Duodenal mucosa (tissue), 2 donors: ENCODE measurements around the gene PHF1.
"Not testable (repeated sequence)": the region's sequence is repeated elsewhere in the genome, so short reads cannot be mapped to it uniquely, and the experiment has no call there.

Experiments used
- H3K27ac ChIP-seq: one replicate; pipeline ENCODE4 v1.7.0; 2013; ENCODE audit warnings: low read depth, low read length
- H3K27me3 ChIP-seq, 2 donors: one replicate each; pipeline ENCODE4 v1.7.0; 2013; ENCODE audit warnings: low read length in 2 of 2, control low read depth in 1 of 2; ENCODE audit not compliant: insufficient read depth in 2 of 2, control insufficient read depth in 1 of 2
- H3K36me3 ChIP-seq, 2 donors: one replicate each; pipeline ENCODE4 v1.7.0; 2013; ENCODE audit warnings: low read length in 2 of 2, control low read depth in 1 of 2; ENCODE audit not compliant: insufficient read depth in 2 of 2, control insufficient read depth in 1 of 2
- H3K4me1 ChIP-seq, 2 donors: one replicate each; pipeline ENCODE4 v1.7.0; 2013; ENCODE audit warnings: low read length in 2 of 2, control low read depth in 1 of 2; ENCODE audit not compliant: insufficient read depth in 2 of 2, control insufficient read depth in 1 of 2
- H3K4me3 ChIP-seq, 2 donors: one replicate each; pipeline ENCODE4 v1.7.0; 2013; ENCODE audit warnings: low read length in 2 of 2, low read depth in 1 of 2
- H3K9ac ChIP-seq, 2 donors: one replicate each; pipeline ENCODE4 v1.7.0; 2013; ENCODE audit warnings: low read length in 2 of 2, low read depth in 1 of 2
- H3K9me3 ChIP-seq, 2 donors: one replicate each; pipeline ENCODE4 v1.7.0; 2013; ENCODE audit warnings: low read length in 2 of 2, control low read depth in 1 of 2; ENCODE audit not compliant: control insufficient read depth in 1 of 2

Gene PHF1

GRCh38 chr6:33391922-33392594 is 18.8 kb upstream of the PHF1 start:
- H3K4me1 ChIP-seq = peaks cover 21 to 22% of the 10 kb centered on the region in 2 donors
- H3K9me3 ChIP-seq = no peaks in the 10 kb centered on the region
- peak overlapping the region; percentile 67 to 77 for H3K9ac ChIP-seq
- peak overlapping the region; percentile 72 to 84 for H3K4me3 ChIP-seq
- H3K36me3 ChIP-seq = no peaks in the 10 kb centered on the region
- no peaks in the 10 kb centered on the region for H3K27me3 ChIP-seq
- H3K27ac ChIP-seq = peak overlapping the region; percentile 52

GRCh38 chr6:33392595-33392948 is 18.2 kb upstream of the PHF1 start:
- Histone ChIP-seq H3K27me3 (no peaks in the 10 kb centered on the region), H3K9me3 (no peaks in the 10 kb centered on the region), H3K9ac (peak overlapping the region; percentile 67 to 77), H3K4me1 (peaks cover 21 to 22% of the 10 kb centered on the region in 2 donors), H3K27ac (no peak overlapping the region), H3K4me3 (peak overlapping the region; percentile 72 to 84), H3K36me3 (no peaks in the 10 kb centered on the region)

- Histone ChIP-seq H3K9ac (peak overlapping the region; percentile 67 to 77), H3K4me3 (peak overlapping the region; percentile 72 to 84), H3K9me3 (no peaks in the 10 kb centered on the region), H3K36me3 (peaks cover 0 to 2% of the 10 kb centered on the region in 2 donors), H3K27ac (no peak overlapping the region), H3K4me1 (peaks cover 21 to 23% of the 10 kb centered on the region in 2 donors), H3K27me3 (no peaks in the 10 kb centered on the region)
Measured at GRCh38 chr6:33392979-33393378, 17.8 kb upstream of the PHF1 start.

- Histone ChIP-seq H3K36me3 (peaks cover 3 to 5% of the 10 kb centered on the region in 2 donors), H3K4me3 (no peak overlapping the region), H3K27ac (no peak overlapping the region), H3K27me3 (no peaks in the 10 kb centered on the region), H3K9ac (no peak overlapping the region), H3K9me3 (no peaks in the 10 kb centered on the region), H3K4me1 (peaks cover 10 to 14% of the 10 kb centered on the region in 2 donors)
Measured at GRCh38 chr6:33397541-33397940, 13.3 kb upstream of the PHF1 start.

GRCh38 chr6:33398601-33399000 is 12.2 kb upstream of the PHF1 start:
- not testable (repeated sequence) for H3K27ac ChIP-seq, H3K9me3 ChIP-seq, H3K27me3 ChIP-seq, H3K36me3 ChIP-seq, H3K9ac ChIP-seq, H3K4me3 ChIP-seq, H3K4me1 ChIP-seq

GRCh38 chr6:33399881-33400280 is 10.9 kb upstream of the PHF1 start:
- not testable (repeated sequence) for H3K9me3 ChIP-seq, H3K27ac ChIP-seq, H3K27me3 ChIP-seq, H3K9ac ChIP-seq, H3K4me3 ChIP-seq, H3K4me1 ChIP-seq
- H3K36me3 ChIP-seq = peaks cover 5 to 17% of the 10 kb centered on the region in 2 donors

- Histone ChIP-seq H3K9ac (no peak overlapping the region), H3K4me3 (no peak overlapping the region), H3K9me3 (no peaks in the 10 kb centered on the region), H3K36me3 (peaks cover 0 to 31% of the 10 kb centered on the region in 2 donors), H3K27me3 (no peaks in the 10 kb centered on the region), H3K27ac (no peak overlapping the region), H3K4me1 (peaks cover 0 to 5% of the 10 kb centered on the region in 2 donors)
Measured at GRCh38 chr6:33404884-33405283, 5.9 kb upstream of the PHF1 start.

GRCh38 chr6:33405386-33405940 is 5.4 kb upstream of the PHF1 start:
- Histone ChIP-seq H3K36me3 (peaks cover 0 to 31% of the 10 kb centered on the region in 2 donors), H3K27me3 (no peaks in the 10 kb centered on the region), H3K4me1 (peaks cover 0 to 5% of the 10 kb centered on the region in 2 donors), H3K9ac (no peak overlapping the region), H3K4me3 (no peak overlapping the region), H3K9me3 (no peaks in the 10 kb centered on the region), H3K27ac (no peak overlapping the region)

GRCh38 chr6:33406126-33406525 is 4.7 kb upstream of the PHF1 start:
- Histone ChIP-seq H3K36me3 (peaks cover 0 to 31% of the 10 kb centered on the region in 2 donors), H3K27me3 (no peaks in the 10 kb centered on the region), H3K9me3 (no peaks in the 10 kb centered on the region), H3K4me3 (no peak overlapping the region), H3K9ac (no peak overlapping the region), H3K4me1 (peaks cover 0 to 5% of the 10 kb centered on the region in 2 donors), H3K27ac (no peak overlapping the region)

GRCh38 chr6:33407132-33407718 is 3.6 kb upstream of the PHF1 start:
- Histone ChIP-seq H3K9ac (no peak overlapping the region), H3K9me3 (no peaks in the 10 kb centered on the region), H3K36me3 (peaks cover 0 to 31% of the 10 kb centered on the region in 2 donors), H3K4me1 (peaks cover 0 to 11% of the 10 kb centered on the region in 2 donors), H3K27ac (no peak overlapping the region), H3K27me3 (no peaks in the 10 kb centered on the region), H3K4me3 (no peak overlapping the region)
